ENCODE measurements around the gene DMBX1. TPM values are rescaled to one million over a fixed set of nuclear protein-coding genes. Genes with fewer than 3 reads are reported as not detected.

The DMBX1 gene
- total and polyA plus RNA-seq, 10 donors: not detected

DNA sequence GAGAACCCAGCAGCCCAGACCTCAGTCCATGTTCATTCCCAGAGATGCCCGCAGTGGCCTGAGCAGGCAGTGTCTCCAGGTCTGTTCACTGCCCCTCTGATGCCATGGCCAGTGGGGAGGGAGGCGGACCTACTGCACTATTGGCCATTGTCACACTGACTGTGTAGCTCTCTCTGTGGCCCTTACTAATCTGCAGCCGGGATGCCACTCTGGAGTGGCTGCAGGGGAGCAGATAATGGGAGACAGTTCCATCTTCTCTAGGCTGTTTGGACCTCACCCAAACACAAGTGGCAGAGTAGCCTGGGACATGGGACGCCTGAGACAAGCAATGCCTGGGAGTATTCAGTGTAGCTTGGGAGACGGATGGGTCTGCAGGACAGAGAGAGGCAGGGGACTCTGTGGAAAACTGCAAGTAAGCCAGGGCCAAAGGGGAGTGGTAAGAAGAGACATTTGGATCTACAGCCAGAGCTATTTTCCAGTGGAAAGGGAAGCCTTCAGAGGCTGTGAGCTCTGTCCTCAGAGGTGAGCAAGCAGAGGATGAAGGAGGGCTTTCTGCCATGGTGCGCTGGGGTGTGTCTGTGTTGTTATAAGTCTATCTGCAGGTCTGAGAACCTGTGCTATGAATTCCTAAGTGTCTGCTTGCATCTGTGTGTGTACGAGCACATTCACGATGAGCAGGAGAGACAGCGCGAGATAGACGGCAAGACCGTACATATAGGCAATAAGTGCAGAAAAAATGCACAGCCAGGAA lies 26.7 kb downstream of the DMBX1 start:
- Histone ChIP-seq H3K36me3 (no peaks in the 10 kb centered on the region), H3K27ac (no peak overlapping the region), H3K9me3 (no peaks in the 10 kb centered on the region), H3K27me3 (replicated peaks in 1 of 7) (peaks cover 0 to 74% (median 8%) of the 10 kb centered on the region in 7 donors), H3K4me3 (no peak overlapping the region), H3K4me1 (no peaks in the 10 kb centered on the region)
- TF ChIP-seq, protein P1, sequence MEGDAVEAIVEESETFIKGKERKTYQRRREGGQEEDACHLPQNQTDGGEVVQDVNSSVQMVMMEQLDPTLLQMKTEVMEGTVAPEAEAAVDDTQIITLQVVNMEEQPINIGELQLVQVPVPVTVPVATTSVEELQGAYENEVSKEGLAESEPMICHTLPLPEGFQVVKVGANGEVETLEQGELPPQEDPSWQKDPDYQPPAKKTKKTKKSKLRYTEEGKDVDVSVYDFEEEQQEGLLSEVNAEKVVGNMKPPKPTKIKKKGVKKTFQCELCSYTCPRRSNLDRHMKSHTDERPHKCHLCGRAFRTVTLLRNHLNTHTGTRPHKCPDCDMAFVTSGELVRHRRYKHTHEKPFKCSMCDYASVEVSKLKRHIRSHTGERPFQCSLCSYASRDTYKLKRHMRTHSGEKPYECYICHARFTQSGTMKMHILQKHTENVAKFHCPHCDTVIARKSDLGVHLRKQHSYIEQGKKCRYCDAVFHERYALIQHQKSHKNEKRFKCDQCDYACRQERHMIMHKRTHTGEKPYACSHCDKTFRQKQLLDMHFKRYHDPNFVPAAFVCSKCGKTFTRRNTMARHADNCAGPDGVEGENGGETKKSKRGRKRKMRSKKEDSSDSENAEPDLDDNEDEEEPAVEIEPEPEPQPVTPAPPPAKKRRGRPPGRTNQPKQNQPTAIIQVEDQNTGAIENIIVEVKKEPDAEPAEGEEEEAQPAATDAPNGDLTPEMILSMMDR (IDR thresholded peaks at IDR 0.05 in 8 of 11, conservative IDR thresholded peaks at IDR 0.05 in 3 of 11): no peak
- TF ChIP-seq POLR2AphosphoS5 (IDR thresholded peaks at IDR 0.05) (no peak), POLR2A (IDR thresholded peaks at IDR 0.05) (no peak)
- peak; percentile 36 for DNase-seq
- intact Hi-C loops (cut with DNase I; ENCODE audit: low total_unique reads): no loop called here
- WGBS, 5 donors: 59 to 69% (median 63%) methylated on average over 12 of the region's 12 CpGs

DNA sequence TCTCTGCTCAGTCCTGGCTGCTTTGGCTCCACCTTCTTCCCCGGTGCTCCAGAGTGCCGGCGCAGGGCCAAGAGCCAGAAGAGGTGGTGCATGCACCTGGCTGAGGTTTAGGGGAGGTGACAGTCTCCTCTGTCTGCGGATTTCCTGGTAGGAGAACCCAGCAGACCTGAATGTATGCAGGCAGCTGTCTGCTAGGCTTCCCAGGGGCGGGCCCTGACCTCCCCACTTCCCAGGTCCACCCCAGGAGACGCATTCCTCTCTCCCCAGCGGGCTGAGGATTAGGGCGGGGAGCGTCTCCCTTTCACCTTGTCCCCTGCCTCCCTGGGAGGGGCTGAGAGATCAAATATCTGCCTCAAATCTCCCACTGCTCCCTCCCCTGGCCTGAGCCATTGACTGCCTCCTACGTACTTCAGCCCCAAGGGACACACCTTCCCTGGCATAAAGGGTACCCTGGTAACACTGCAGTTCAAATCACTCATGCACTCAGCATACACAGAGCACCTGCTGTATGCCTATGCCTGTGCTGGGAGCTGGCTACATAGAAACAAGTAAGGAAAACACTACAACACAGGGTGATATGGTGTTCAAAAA lies 27.5 kb downstream of the DMBX1 start:
- Histone ChIP-seq H3K27ac (no peak overlapping the region), H3K4me3 (no peak overlapping the region), H3K4me1 (peaks cover 0 to 3% (median 0%) of the 10 kb centered on the region in 6 donors), H3K36me3 (no peaks in the 10 kb centered on the region), H3K27me3 (replicated peaks in 1 of 7) (peaks cover 0 to 67% (median 8%) of the 10 kb centered on the region in 7 donors), H3K9me3 (no peaks in the 10 kb centered on the region)
- peak; percentile 19 for DNase-seq
- 9 to 28% (median 16%) methylated on average over 6 to 10 of the region's 10 CpGs for WGBS, 5 donors
- TF ChIP-seq POLR2A (IDR thresholded peaks at IDR 0.05) (no peak), POLR2AphosphoS5 (IDR thresholded peaks at IDR 0.05) (no peak)
- TF ChIP-seq, protein P1 (IDR thresholded peaks at IDR 0.05 in 8 of 11, conservative IDR thresholded peaks at IDR 0.05 in 3 of 11): no peak
- intact Hi-C loops (cut with DNase I; ENCODE audit: low total_unique reads): no loop called here

DNA sequence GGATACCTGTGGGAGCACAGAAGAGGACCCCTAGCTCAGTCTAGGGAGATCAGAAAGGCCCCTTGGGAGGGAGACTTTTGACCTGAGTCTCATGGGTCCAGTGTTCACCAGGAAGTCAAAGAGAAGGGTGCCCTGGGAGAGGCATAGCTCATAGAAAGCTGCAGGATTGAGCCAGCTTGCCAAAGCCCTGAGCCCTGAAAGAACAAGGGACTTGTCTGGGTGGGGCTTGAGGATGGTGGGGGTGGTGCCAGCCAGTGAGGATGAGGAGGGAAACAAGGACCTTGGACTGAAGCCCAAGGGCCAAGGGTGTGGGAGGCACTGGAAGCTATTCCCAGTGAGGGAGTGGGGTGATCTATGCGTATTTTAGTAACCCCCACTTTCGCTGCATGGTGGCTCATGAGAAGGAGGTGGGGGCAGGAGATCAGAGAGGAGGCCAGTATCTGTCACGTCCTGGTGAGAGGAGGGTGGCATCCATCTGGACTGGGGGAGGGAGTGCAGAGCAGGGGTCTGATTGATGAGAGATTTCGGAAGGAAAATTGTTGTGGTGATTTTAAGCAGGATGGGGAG lies 28.4 kb downstream of the DMBX1 start:
- peaks cover 0 to 12% (median 0%) of the 10 kb centered on the region in 6 donors for H3K4me1 ChIP-seq
- H3K9me3 ChIP-seq: no peaks in the 10 kb centered on the region
- intact Hi-C loops (cut with DNase I; ENCODE audit: low total_unique reads): no loop called here
- peak; percentile 22 for DNase-seq
- no peak overlapping the region for H3K4me3 ChIP-seq
- TF ChIP-seq, protein P1 (IDR thresholded peaks at IDR 0.05 in 8 of 11, conservative IDR thresholded peaks at IDR 0.05 in 3 of 11): no peak
- no peak for TF ChIP-seq POLR2AphosphoS5 (IDR thresholded peaks at IDR 0.05)
- TF ChIP-seq POLR2A (IDR thresholded peaks at IDR 0.05): no peak
- H3K36me3 ChIP-seq: no peaks in the 10 kb centered on the region
- peaks cover 0 to 59% (median 8%) of the 10 kb centered on the region in 7 donors for H3K27me3 ChIP-seq (replicated peaks in 1 of 7)
- H3K27ac ChIP-seq: no peak overlapping the region
- 46 to 73% (median 60%) methylated on average over 4 of the region's 4 CpGs for WGBS, 5 donors

DNA sequence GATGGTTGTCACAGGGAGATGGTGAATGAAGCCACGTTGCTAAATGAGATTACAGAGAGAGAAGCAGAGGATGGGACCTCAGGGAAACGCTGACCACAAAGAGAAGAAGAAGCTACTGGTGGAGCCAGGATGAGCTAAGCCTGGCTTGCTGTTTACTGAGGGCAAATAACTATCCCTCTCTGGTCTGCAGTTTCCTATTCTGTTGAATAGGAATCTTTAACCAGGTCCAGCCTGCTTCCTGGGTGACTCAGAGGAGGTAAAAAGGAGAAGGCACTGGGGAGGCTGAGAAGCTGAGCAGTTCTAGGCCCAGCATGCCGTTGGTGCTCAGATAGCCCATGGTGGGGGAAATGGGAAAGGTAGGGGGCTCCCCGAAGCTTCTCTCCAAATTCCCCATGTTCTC lies 29.6 kb downstream of the DMBX1 start:
- TF ChIP-seq, protein P1 (IDR thresholded peaks at IDR 0.05 in 8 of 11, conservative IDR thresholded peaks at IDR 0.05 in 3 of 11): no peak
- no peak for TF ChIP-seq POLR2A (IDR thresholded peaks at IDR 0.05)
- TF ChIP-seq POLR2AphosphoS5 (IDR thresholded peaks at IDR 0.05): no peak
- H3K27me3 ChIP-seq (replicated peaks in 1 of 7): peaks cover 0 to 54% (median 8%) of the 10 kb centered on the region in 7 donors
- H3K9me3 ChIP-seq: no peaks in the 10 kb centered on the region
- WGBS, 5 donors: 56 to 79% (median 64%) methylated on average over 4 of the region's 4 CpGs
- H3K4me3 ChIP-seq: no peak overlapping the region
- no peaks in the 10 kb centered on the region for H3K36me3 ChIP-seq
- H3K4me1 ChIP-seq: peaks cover 0 to 13% (median 0%) of the 10 kb centered on the region in 6 donors
- intact Hi-C loops (cut with DNase I; ENCODE audit: low total_unique reads): no loop called here
- H3K27ac ChIP-seq: no peak overlapping the region
- DNase-seq: peak; percentile 31
